Transverse colon (tissue), 4 donors: ENCODE measurements around the gene D2HGDH. TPM values are rescaled to one million over a fixed set of nuclear protein-coding genes. Genes with fewer than 3 reads are reported as not detected.
"Not testable (repeated sequence)": the region's sequence is repeated elsewhere in the genome, so short reads cannot be mapped to it uniquely, and the experiment has no call there.

Experiments used
- DNase-seq: peaks from one replicate; pipeline ENCODE4 v3.0.0-alpha.2; 2019
- H3K27ac ChIP-seq, 4 donors: fragments of 200-600 bp; sonication (generic); 2 replicates each; pipeline ENCODE4 v1.5.1; 2016 to 2018; ENCODE audit warnings: inconsistent platforms in 4 of 4
- H3K27me3 ChIP-seq: fragments of 200-600 bp; sonication (generic); 2 replicates; pipeline ENCODE4 v1.5.1; 2017; ENCODE audit warnings: inconsistent platforms
- H3K36me3 ChIP-seq, 4 donors: fragments of 200-600 bp; sonication (generic); 2 replicates each; pipeline ENCODE4 v1.5.1; 2017 to 2019; ENCODE audit warnings: inconsistent platforms in 4 of 4
- H3K4me1 ChIP-seq, 4 donors: fragments of 200-600 bp; sonication (generic); 2 replicates each; pipeline ENCODE4 v1.5.1; 2017 to 2020; ENCODE audit warnings: inconsistent platforms in 4 of 4
- H3K4me3 ChIP-seq, 4 donors: fragments of 200-600 bp; sonication (generic); 1 replicate in 1 of 4; 2 replicates in 3 of 4; pipeline versions ENCODE4 v1.5.1 to v1.6.1; 2017 to 2019; ENCODE audit warnings: inconsistent platforms in 4 of 4
- H3K9me3 ChIP-seq, 2 donors: fragments of 200-600 bp; sonication (generic); 2 replicates each; pipeline ENCODE4 v1.5.1; 2017 to 2019; ENCODE audit warnings: inconsistent platforms in 2 of 2
- CTCF ChIP-seq, 5 experiments: fragments of 200-600 bp in 3 of 5; fragments of 450-650 bp in 2 of 5; sonication (generic) in 3 of 5; IDR thresholded peaks; 1 replicate in 2 of 5; 2 replicates in 3 of 5; pipeline ENCODE4 v1.5.1; 2016 to 2017; ENCODE audit warnings: antibody characterized with exemption in 5 of 5, inconsistent platforms in 3 of 5, mild to moderate bottlenecking in 2 of 5, moderate library complexity in 1 of 5
- EP300 ChIP-seq: sonication (generic); formaldehyde crosslinking; IDR thresholded peaks from one replicate; pipeline ENCODE4 v1.6.1; 2017; ENCODE audit warnings: antibody characterized with exemption, low read depth
- POLR2A ChIP-seq: fragments of 450-650 bp; IDR thresholded peaks from one replicate; pipeline ENCODE4 v1.6.1; 2016; ENCODE audit warnings: antibody characterized with exemption, mild to moderate bottlenecking, moderate library complexity
- POLR2AphosphoS5 ChIP-seq, 3 donors: sonication (generic); formaldehyde crosslinking; IDR thresholded peaks; one replicate each; pipeline ENCODE4 v1.6.1; 2016; ENCODE audit warnings: antibody characterized with exemption in 3 of 3
- WGBS, 2 donors: methylation state at CpG; one replicate each; pipeline ENCODE4 v1.1.5; 2018; ENCODE audit warnings: low coverage in 1 of 2; 5-methylcytosine and 5-hydroxymethylcytosine counted together
- in situ Hi-C, 4 donors: fragments of 200-750 bp; cut with MboI; loops; one replicate each; pipeline versions ENCODE4 v1.15.0 to v1.15.1; 2017; ENCODE audit warnings: low sequenced_read_pairs in 3 of 4, low pct_ligation_motif_present in 1 of 4, low pct_unique_long_range_greater_than_20kb in 1 of 4
- intact Hi-C: fragments of 100-400 bp; cut with DNase I; formaldehyde crosslinking; loops from one replicate; pipeline ENCODE4 v1.15.1; 2023; ENCODE audit warnings: low total_unique reads
- total RNA-seq, 4 donors: library from RNA; depleted of rRNA; stranded (reverse); fragments of >200 nt; gene quantifications; one replicate each; pipeline ENCODE4 v1.1.0, GENCODE V29; 2016

The D2HGDH gene
- total RNA-seq, 4 donors from 2014 or later = 53.2 to 150 (median 55.5) TPM

GRCh38 chr2:241776336-241777169 lies 42.1 kb downstream of the D2HGDH start, which contains the start of gene GAL3ST2:
Gene GAL3ST2, plus strand, starts transcription at chr2:241776822. Its CDS starts 134 bp downstream, at chr2:241776956.
- Histone ChIP-seq H3K27ac (peak within 1 kb of the TSS; percentile 79 to 90 (median 84)), H3K36me3 (no peaks in the 10 kb centered on the region), H3K4me3 (peak within 1 kb of the TSS in 3 of 4 donors; percentile 40 to 46 (median 42)), H3K9me3 (peaks cover 0 to 3% of the 10 kb centered on the region in 2 donors), H3K4me1 (peaks cover 5 to 46% (median 34%) of the 10 kb centered on the region in 4 donors), H3K27me3 (no peaks in the 10 kb centered on the region)
- peak; percentile 77 for DNase-seq
- intact Hi-C loops = no loop called here
- TF ChIP-seq POLR2AphosphoS5 (IDR thresholded peaks at IDR 0.05) (peak; percentile 58 to 64 (median 62)), EP300 (no peak), POLR2A (peak; percentile 70)
- 49 to 60% methylated on average over 1 to 27 of the region's 27 CpGs for WGBS, 2 donors
- in situ Hi-C loops = no loop called here

- peaks cover 5 to 40% (median 31%) of the 10 kb centered on the region in 4 donors for H3K4me1 ChIP-seq
- no peaks in the 10 kb centered on the region for H3K36me3 ChIP-seq
- WGBS, 2 donors = 40% methylated on average over 22 of the region's 22 CpGs; no CpG with 5 or more reads in 1 of the 2 donors
- H3K27me3 ChIP-seq = no peaks in the 10 kb centered on the region
- H3K4me3 ChIP-seq = peak overlapping the region in 3 of 4 donors; percentile 40 to 46 (median 42)
- H3K27ac ChIP-seq = peak overlapping the region; percentile 79 to 90 (median 84)
- intact Hi-C loops (no loop called here), in situ Hi-C loops (no loop called here)
- peaks cover 0 to 3% of the 10 kb centered on the region in 2 donors for H3K9me3 ChIP-seq
- no peak for TF ChIP-seq CTCF (IDR thresholded peaks at IDR 0.05)
- no peak for TF ChIP-seq POLR2A
- no peak for TF ChIP-seq POLR2AphosphoS5 (IDR thresholded peaks at IDR 0.05)
- TF ChIP-seq EP300 = no peak
- DNase-seq = no peak
Measured at GRCh38 chr2:241777170-241777685, 42.8 kb downstream of the D2HGDH start.

- in situ Hi-C loops = no loop called here
- no peak for TF ChIP-seq POLR2A
- TF ChIP-seq EP300 = no peak
- no peak for TF ChIP-seq CTCF (IDR thresholded peaks at IDR 0.05)
- TF ChIP-seq POLR2AphosphoS5 (IDR thresholded peaks at IDR 0.05) = no peak
- 39% methylated on average over 15 of the region's 21 CpGs; no CpG with 5 or more reads in 1 of the 2 donors for WGBS, 2 donors
- intact Hi-C loops = no loop called here
- Histone ChIP-seq H3K27me3 (no peaks in the 10 kb centered on the region), H3K36me3 (no peaks in the 10 kb centered on the region), H3K4me3 (peak overlapping the region in 3 of 4 donors; percentile 40 to 46 (median 42)), H3K27ac (peak overlapping the region; percentile 79 to 90 (median 84)), H3K4me1 (peaks cover 5 to 35% (median 29%) of the 10 kb centered on the region in 4 donors), H3K9me3 (peaks cover 0 to 3% of the 10 kb centered on the region in 2 donors)
- DNase-seq = no peak
Measured at GRCh38 chr2:241777686-241778627, 43.5 kb downstream of the D2HGDH start.

GRCh38 chr2:241780939-241781569 lies 46.6 kb downstream of the D2HGDH start:
- peaks cover 0 to 3% of the 10 kb centered on the region in 2 donors for H3K9me3 ChIP-seq
- intact Hi-C loops = no loop called here
- H3K27me3 ChIP-seq = no peaks in the 10 kb centered on the region
- H3K4me1 ChIP-seq = peaks cover 0 to 8% (median 3%) of the 10 kb centered on the region in 4 donors
- 62 to 71% methylated on average over 5 of the region's 5 CpGs for WGBS, 2 donors
- TF ChIP-seq CTCF (IDR thresholded peaks at IDR 0.05) (no peak), POLR2AphosphoS5 (IDR thresholded peaks at IDR 0.05) (no peak), EP300 (no peak), POLR2A (no peak)
- H3K4me3 ChIP-seq = no peak overlapping the region
- in situ Hi-C loops = no loop called here
- no peak for DNase-seq
- no peaks in the 10 kb centered on the region for H3K36me3 ChIP-seq
- no peak overlapping the region for H3K27ac ChIP-seq

- H3K27ac ChIP-seq, intact Hi-C loops, H3K27me3 ChIP-seq, DNase-seq, H3K4me1 ChIP-seq, H3K4me3 ChIP-seq, H3K36me3 ChIP-seq, in situ Hi-C loops, H3K9me3 ChIP-seq: not testable (repeated sequence)
- WGBS, 2 donors = 80 to 92% methylated on average over 1 to 3 of the region's 3 CpGs
Measured at GRCh38 chr2:241782053-241782452, 47.6 kb downstream of the D2HGDH start.
